NCI-H128 (cell line): Measurements from ENCODE around the gene SLFN5.
"Not testable (repeated sequence)": the region's sequence is repeated elsewhere in the genome, so short reads cannot be mapped to it uniquely, and the experiment has no call there.

Experiments used
- DNase-seq: peaks from one replicate; lab custom pipeline; 2025; ENCODE audit not compliant: unreplicated experiment; lab: John Stamatoyannopoulos, UW

Gene SLFN5

GRCh38 chr17:35241520-35241919 lies 1.4 kb upstream of the SLFN5 start:
- DNase-seq, result no peak

DNA sequence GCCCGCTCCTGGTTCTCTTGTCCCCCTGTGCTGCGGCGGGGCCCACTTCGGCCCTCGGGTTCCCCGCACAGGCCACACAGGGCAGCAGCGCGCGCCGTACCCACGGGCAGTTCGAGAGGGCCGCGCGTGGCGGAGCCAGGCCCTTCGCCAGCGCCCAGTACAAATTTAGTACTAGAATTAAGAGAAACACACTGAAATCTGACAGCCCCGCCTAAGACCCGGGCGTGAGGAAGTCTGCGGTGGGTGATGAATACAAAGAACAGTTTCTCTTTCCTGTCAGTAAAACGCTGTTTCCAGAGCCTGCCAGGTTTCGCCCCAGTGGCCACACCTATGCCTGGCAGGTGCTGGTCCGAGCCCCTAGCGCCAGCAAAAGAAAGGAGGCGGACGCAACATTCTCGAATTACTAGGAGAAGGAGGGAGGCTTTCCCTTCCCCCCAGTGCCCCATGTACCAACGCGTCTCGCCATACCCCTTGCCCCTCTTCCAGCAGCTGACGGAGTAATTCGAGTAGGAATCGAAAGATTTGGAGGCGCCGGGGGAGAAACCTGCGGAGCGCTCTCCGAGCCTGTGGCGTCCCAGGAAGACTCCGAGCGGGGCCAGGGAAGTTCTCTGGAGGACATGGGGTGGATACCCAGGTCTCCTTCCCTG lies 591 bp upstream of the SLFN5 start:
- DNase-seq, result peak; percentile 45

GRCh38 chr17:35243561-35244340 lies 879 bp downstream of the SLFN5 start:
- DNase-seq, result no peak

DNA sequence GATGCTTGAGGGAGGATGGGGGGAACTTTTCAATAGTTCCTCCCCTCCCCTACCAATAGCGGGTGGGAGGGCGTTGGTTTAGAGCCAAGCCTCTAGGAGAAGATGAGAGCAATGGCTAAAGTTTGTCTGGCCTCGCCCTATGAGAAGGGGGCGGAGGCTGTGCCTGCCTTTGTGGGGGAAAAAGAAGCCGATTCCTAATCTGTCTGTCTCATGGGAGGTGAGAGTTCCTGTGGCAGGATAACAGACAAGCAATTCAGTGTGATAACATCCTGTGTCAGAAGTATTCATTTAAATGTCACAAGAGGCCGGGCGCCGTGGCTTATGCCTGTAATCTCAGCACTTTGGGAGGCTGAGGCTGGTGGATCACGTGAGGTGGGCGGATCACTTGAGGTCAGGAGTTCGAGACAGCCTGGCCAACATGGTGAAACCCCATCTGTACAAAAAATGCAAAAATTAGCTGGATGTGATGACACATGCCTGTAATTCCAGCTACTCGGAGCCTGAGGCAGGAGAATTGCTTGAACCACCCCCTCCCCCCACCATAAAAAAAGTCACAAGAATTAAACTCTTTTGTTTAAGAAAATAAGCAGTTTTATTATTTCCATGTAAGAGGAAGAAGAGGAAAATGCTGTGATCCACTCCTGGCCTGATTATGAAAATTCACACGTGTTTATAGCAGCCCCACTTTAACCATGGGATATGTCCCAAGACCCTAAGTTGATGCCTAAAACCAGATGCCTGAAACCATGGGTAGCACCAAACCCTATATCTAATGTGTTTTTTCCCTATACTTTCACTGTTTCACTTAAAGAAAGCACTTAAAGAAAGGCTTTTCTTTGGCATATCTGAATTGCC lies 1.7 kb downstream of the SLFN5 start:
- DNase-seq, result no peak

- no peak for DNase-seq
Observed at GRCh38 chr17:35245196-35245486, 2.3 kb downstream of the SLFN5 start.

- no peak for DNase-seq
Observed at GRCh38 chr17:35252651-35253050, 9.8 kb downstream of the SLFN5 start.

- DNase-seq, result no peak
Observed at GRCh38 chr17:35254107-35254773, 11.4 kb downstream of the SLFN5 start.

GRCh38 chr17:35255316-35255715 lies 12.4 kb downstream of the SLFN5 start:
- DNase-seq, result no peak

- DNase-seq, result no peak
Observed at GRCh38 chr17:35256629-35257028, 13.8 kb downstream of the SLFN5 start.

- DNase-seq, result peak; percentile 39
Observed at GRCh38 chr17:35257208-35257659, 14.4 kb downstream of the SLFN5 start.

DNA sequence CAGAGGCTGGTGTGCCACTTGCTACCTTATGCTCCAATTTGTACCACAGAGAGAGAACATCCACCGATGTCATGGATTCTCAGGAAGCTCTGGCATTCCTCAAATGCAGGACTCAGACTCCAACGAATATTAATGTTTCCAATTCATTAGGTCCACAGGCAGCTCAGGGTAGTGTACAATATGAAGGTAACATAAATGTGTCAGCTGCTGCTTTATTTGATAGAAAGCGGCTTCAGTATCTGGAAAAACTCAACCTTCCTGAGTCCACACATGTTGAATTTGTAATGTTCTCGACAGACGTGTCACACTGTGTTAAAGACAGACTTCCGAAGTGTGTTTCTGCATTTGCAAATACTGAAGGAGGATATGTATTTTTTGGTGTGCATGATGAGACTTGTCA lies 16.1 kb downstream of the SLFN5 start:
- DNase-seq, result no peak

GRCh38 chr17:35265071-35265470 lies 22.2 kb downstream of the SLFN5 start:
- no peak for DNase-seq

- no peak for DNase-seq
Observed at GRCh38 chr17:35265566-35266141, 22.8 kb downstream of the SLFN5 start.

- not testable (repeated sequence) for DNase-seq
Observed at GRCh38 chr17:35274167-35275066, 31.5 kb downstream of the SLFN5 start.

DNA sequence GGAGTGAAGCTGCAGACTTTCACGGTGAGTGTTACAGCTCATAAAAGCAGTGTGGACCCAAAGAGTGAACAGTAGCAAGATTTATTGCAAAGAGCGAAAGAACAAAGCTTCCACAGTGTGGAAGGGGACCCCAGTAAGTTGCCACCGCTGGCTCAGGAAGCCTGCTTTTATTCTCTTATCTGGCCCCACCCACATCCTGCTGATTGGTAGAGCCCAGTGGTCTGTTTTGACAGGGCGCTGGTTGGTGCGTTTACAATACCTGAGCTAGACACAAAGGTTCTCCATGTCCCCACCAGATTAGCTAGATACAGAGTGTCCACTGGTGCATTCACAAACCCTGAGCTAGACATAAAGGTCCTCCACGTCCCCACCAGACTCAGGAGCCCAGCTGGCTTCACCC lies 35.6 kb downstream of the SLFN5 start:
- not testable (repeated sequence) for DNase-seq

- DNase-seq, result not testable (repeated sequence)
Observed at GRCh38 chr17:35278876-35279275, 36.0 kb downstream of the SLFN5 start.

- DNase-seq, result no peak
Observed at GRCh38 chr17:35283767-35284166, 40.9 kb downstream of the SLFN5 start.

DNA sequence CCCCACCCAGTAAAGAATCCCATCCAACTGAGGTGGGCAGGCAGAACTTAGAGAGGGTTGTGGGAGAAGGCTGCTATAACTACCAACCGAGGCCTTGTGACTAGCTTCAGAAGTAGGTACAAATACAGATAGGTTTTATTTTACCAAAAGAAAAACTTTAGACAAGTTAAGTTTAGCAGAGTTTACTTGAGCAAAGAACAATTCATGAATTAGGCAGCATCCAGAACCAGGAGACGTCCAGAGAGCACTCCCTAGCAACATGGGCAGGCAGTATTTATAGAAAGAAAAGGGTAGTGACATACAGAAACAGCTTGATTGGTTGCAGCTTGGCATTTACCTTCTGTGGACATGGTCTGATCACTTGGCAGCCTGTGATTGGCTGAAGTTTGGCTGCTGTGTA lies 42.1 kb downstream of the SLFN5 start:
- DNase-seq, result no peak

DNA sequence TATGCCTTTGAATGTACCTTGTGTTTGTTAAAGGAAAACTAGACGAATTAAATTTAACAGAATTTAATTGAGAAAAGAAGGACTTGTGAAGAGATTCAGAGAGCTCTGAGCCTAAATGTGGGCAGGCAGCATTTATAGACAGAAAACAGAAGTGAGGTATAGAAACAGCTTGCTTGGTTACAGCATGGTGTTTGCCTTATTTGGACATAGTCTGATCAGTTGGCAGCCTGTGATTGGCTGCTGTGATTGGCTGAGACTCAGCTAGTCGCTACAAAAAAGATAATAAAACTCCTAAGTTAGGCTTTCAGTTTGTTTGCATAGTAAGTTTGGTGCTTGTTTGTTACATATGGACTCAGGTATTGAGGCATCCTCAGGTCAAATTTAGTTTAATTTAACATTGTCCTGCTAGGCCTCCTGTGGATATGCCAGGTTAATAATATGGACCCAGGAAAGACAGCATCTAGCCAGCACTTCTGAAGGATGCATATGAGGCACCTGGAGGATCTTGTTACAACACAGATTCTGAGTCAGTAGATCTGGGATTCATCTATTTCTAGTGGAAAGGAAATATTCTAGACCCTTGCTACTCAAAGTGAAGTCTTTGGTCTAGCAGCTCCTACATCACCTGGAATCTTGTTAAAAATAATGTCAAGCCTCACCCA lies 43.4 kb downstream of the SLFN5 start:
- DNase-seq, result no peak
